Measurements from ENCODE around the gene SPEG.

DNA sequence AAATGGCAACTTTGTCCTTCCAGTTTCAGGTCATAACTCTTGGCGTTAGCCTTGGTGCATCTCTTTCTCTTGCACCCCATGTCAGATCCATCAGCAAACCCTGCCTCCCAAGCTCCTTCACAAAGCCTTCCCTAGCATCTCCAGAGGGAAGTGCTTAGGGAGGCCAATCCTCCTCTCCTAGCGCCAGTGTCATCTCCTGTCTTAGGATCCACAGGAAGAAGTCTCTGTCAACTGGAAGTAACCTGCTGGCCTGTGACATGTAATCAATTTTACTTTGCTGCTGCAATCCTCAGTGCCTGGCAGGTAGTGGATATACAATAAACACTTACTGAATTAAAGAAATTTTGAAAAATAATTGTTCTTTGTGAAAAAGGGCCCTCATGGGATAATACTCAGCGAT, 39.0 kb upstream of the SPEG start:
- TF ChIP-seq CTCF (optimal IDR thresholded peaks at IDR 0.05 in 1 of 3, IDR thresholded peaks at IDR 0.05 in 1 of 3, conservative IDR thresholded peaks at IDR 0.05 in 1 of 3; ENCODE audit: extremely low read depth in 1 of 3, insufficient read depth in 2 of 3, low read length in 3 of 3): no peak
- TF ChIP-seq EZH2 (IDR thresholded peaks at IDR 0.05; ENCODE audit: low read length): no peak
